ENCODE measurements around the gene SHPK. TPM values are rescaled to one million over a fixed set of nuclear protein-coding genes. Genes with fewer than 3 reads are reported as not detected.
A peak's percentile ranks its signal among the peaks of the same experiment; 100 is the strongest.

The SHPK gene
- total RNA-seq, 1 donor from 2014 or later, result 22.1 TPM

- DNase-seq (ENCODE audit: extremely low spot score, unreplicated experiment), result no peak
- peaks cover 4% of the 10 kb centered on the region for H3K27me3 Mint-ChIP-seq
- H3K4me3 Mint-ChIP-seq, result no peak overlapping the region
- peaks cover 4% of the 10 kb centered on the region for H3K36me3 Mint-ChIP-seq
- peaks cover 9% of the 10 kb centered on the region for H3K4me1 Mint-ChIP-seq (ENCODE audit: unreplicated experiment)
- no peaks in the 10 kb centered on the region for H3K9me3 Mint-ChIP-seq
- TF ChIP-seq CTCF (conservative IDR thresholded peaks at IDR 0.05), result no peak
- no peak overlapping the region for H3K27ac Mint-ChIP-seq
Observed at GRCh38 chr17:3672571-3672970, 36.5 kb upstream of the SHPK start.

- H3K4me1 Mint-ChIP-seq (ENCODE audit: unreplicated experiment), result peaks cover 25% of the 10 kb centered on the region
- DNase-seq (ENCODE audit: extremely low spot score, unreplicated experiment), result no peak
- H3K27me3 Mint-ChIP-seq, result no peaks in the 10 kb centered on the region
- peaks cover 4% of the 10 kb centered on the region for H3K36me3 Mint-ChIP-seq
- peak overlapping the region; percentile 98 for H3K4me3 Mint-ChIP-seq
- no peaks in the 10 kb centered on the region for H3K9me3 Mint-ChIP-seq
- H3K27ac Mint-ChIP-seq, result peak overlapping the region; percentile 98
- TF ChIP-seq CTCF (conservative IDR thresholded peaks at IDR 0.05), result no peak
Observed at GRCh38 chr17:3669548-3669947, 33.5 kb upstream of the SHPK start.

- Mint-ChIP-seq H3K36me3 (peaks cover 4% of the 10 kb centered on the region), H3K9me3 (no peaks in the 10 kb centered on the region), H3K4me1 (ENCODE audit: unreplicated experiment) (peaks cover 25% of the 10 kb centered on the region), H3K4me3 (peak overlapping the region; percentile 98), H3K27ac (peak overlapping the region; percentile 98), H3K27me3 (no peaks in the 10 kb centered on the region)
- DNase-seq (ENCODE audit: extremely low spot score, unreplicated experiment), result no peak
- TF ChIP-seq CTCF (conservative IDR thresholded peaks at IDR 0.05), result no peak
Observed at GRCh38 chr17:3669085-3669347, 33.0 kb upstream of the SHPK start.

- Mint-ChIP-seq H3K9me3 (no peaks in the 10 kb centered on the region), H3K4me3 (peak within 1 kb of the TSS; percentile 98), H3K27ac (peak within 1 kb of the TSS; percentile 98), H3K36me3 (peaks cover 4% of the 10 kb centered on the region), H3K4me1 (ENCODE audit: unreplicated experiment) (peaks cover 25% of the 10 kb centered on the region), H3K27me3 (no peaks in the 10 kb centered on the region)
- TF ChIP-seq CTCF (conservative IDR thresholded peaks at IDR 0.05), result no peak
- DNase-seq (ENCODE audit: extremely low spot score, unreplicated experiment), result peak; percentile 100
Observed at GRCh38 chr17:3668279-3669084, 32.4 kb upstream of the SHPK start, which contains the start of the genes EMC6 and TAX1BP3. Gene EMC6, plus strand, starts transcription at chr17:3668812. Its CDS starts 335 bp downstream, at chr17:3669147. Gene TAX1BP3, minus strand, starts transcription at chr17:3668578. Its CDS starts 52 bp downstream, at chr17:3668526.

- TF ChIP-seq CTCF (conservative IDR thresholded peaks at IDR 0.05), result no peak
- peak overlapping the region; percentile 98 for H3K4me3 Mint-ChIP-seq
- DNase-seq (ENCODE audit: extremely low spot score, unreplicated experiment), result peak; percentile 92
Observed at GRCh38 chr17:3667366-3668278, 31.6 kb upstream of the SHPK start.

More at GRCh38 chr17:3667366-3668278, 31.6 kb upstream of the SHPK start:
- Mint-ChIP-seq H3K36me3 (peaks cover 4% of the 10 kb centered on the region), H3K27me3 (no peaks in the 10 kb centered on the region), H3K27ac (peak overlapping the region; percentile 98), H3K9me3 (no peaks in the 10 kb centered on the region), H3K4me1 (ENCODE audit: unreplicated experiment) (peaks cover 25% of the 10 kb centered on the region)

Measured in type B pancreatic cell (in vitro differentiated cells).